Measurements from ENCODE around the gene RRAGD. TPM values are rescaled to one million over a fixed set of nuclear protein-coding genes. Genes with fewer than 3 reads are reported as not detected.

RRAGD gene
- total and polyA plus RNA-seq, 2 donors (not counting 1 experiment from before 2014, with no cell fraction given), result 0.27 to 4.5 TPM

GRCh38 chr6:89352278-89353117, 59.6 kb downstream of the RRAGD start, which contains the start of gene UBE2J1:
Gene UBE2J1, minus strand, starts transcription at chr6:89352722. Its CDS starts 153 bp downstream, at chr6:89352569.
- Histone ChIP-seq H4K20me1 (ENCODE audit: control insufficient read depth, insufficient read depth, low read length, poor library complexity, severe bottlenecking) (peaks cover 27% of the 10 kb centered on the region), H3K79me2 (ENCODE audit: control insufficient read depth, insufficient read depth, low read length) (peaks cover 78% of the 10 kb centered on the region), H3K27me3 (replicated peaks in 1 of 4; ENCODE audit: control extremely low read depth in 1 of 4, control insufficient read depth in 3 of 4, insufficient read depth in 4 of 4, low read length in 3 of 4) (no peaks in the 10 kb centered on the region), H3K27ac (ENCODE audit: low read length in 2 of 2) (peak within 1 kb of the TSS; percentile 83 to 94), H2AFZ (ENCODE audit: insufficient read depth, low read depth, low read length, poor library complexity, severe bottlenecking) (peak within 1 kb of the TSS; percentile 75), H3K4me2 (replicated peaks; ENCODE audit: low read depth, low read length, poor library complexity, severe bottlenecking) (peak within 1 kb of the TSS; percentile 74), H3K36me3 (replicated peaks in 1 of 2; ENCODE audit: control extremely low read depth in 1 of 2, control insufficient read depth in 1 of 2, extremely low read depth in 1 of 2, insufficient read depth in 2 of 2, low read length in 1 of 2) (peaks cover 0 to 14% of the 10 kb centered on the region in 2 experiments), H3K4me1 (ENCODE audit: control insufficient read depth in 2 of 2, insufficient read depth in 2 of 2, low read length in 2 of 2) (peaks cover 73 to 74% of the 10 kb centered on the region in 2 donors), H3K4me3 (ENCODE audit: control extremely low read depth in 1 of 5, extremely low read depth in 1 of 5, insufficient read depth in 1 of 5, low read depth in 2 of 5, low read length in 4 of 5) (peak within 1 kb of the TSS; percentile 72 to 99 (median 82)), H3K9me3 (ENCODE audit: control extremely low read depth in 1 of 3, control insufficient read depth in 2 of 3, insufficient read depth in 1 of 3, low read length in 2 of 3) (peaks cover 0 to 3% (median 0%) of the 10 kb centered on the region in 3 donors), H3K9ac (ENCODE audit: low read length) (peak within 1 kb of the TSS; percentile 79)
- ATAC-seq (ENCODE audit: low read depth) (peak; percentile 81), DNase-seq (peak; percentile 87)
- intact Hi-C loops (cut with micrococcal nuclease), result loop anchor here (5.0 to 10.0 kb wide), 7 partner anchors 60 to 1878 kb away; partner anchors contain the start of genes AKIRIN2, MAP3K7, RRAGD and SLC35A1
- H3K27ac Mint-ChIP-seq, result peak within 1 kb of the TSS; percentile 95
- peaks cover 78% of the 10 kb centered on the region for H3K4me1 Mint-ChIP-seq
- WGBS (ENCODE audit: insufficient coverage), result under 1% methylated on average over 102 of the region's 102 CpGs
- H3K4me3 Mint-ChIP-seq, result peak within 1 kb of the TSS; percentile 93
- H3K27me3 Mint-ChIP-seq, result no peaks in the 10 kb centered on the region
- ChIA-PET POLR2A (interaction anchor here (0.6 to 2.7 kb wide), 7 partner anchors 19 to 483 kb away, joined by 3 to 12 read pairs (median 5); partner anchors contain the start of genes PNRC1 and RNGTT), CTCF (interaction anchor here (0.6 to 11.4 kb wide), 6 partner anchors 14 to 370 kb away, joined by 3 to 141 read pairs (median 8); partner anchors contain the start of gene PNRC1)
- TF ChIP-seq CTCF (IDR thresholded peaks at IDR 0.05), result no peak
- TF ChIP-seq EZH2 (IDR thresholded peaks at IDR 0.05; ENCODE audit: borderline replicate concordance, insufficient read depth, low read depth, low read length, poor library complexity, severe bottlenecking), result no peak
- H3K9me3 Mint-ChIP-seq (ENCODE audit: insufficient read depth), result no peaks in the 10 kb centered on the region

Measured in B cell (primary cell).